ENCODE data around the gene TBC1D1.

The TBC1D1 gene

GRCh38 chr4:38139187-38139586, 248.3 kb downstream of the TBC1D1 start (continued):
- TF ChIP-seq ZBTB17 (tag by site-specific recombination; IDR thresholded peaks at IDR 0.05) (no peak), SCRT1 (tag by site-specific recombination; IDR thresholded peaks at IDR 0.05; ENCODE audit: borderline replicate concordance) (no peak), ZFP69B (tag by site-specific recombination; IDR thresholded peaks at IDR 0.05) (no peak)

GRCh38 chr4:38140643-38141203, 249.8 kb downstream of the TBC1D1 start:
- ChIA-PET CTCF (no interaction called here), POLR2A (no interaction called here)
- H3K9me3 ChIP-seq (ENCODE audit: control insufficient read depth, insufficient read depth, low read depth, low read length): no peaks in the 10 kb centered on the region
- H3K4me3 ChIP-seq (ENCODE audit: low read depth, low read length): no peak overlapping the region
- peaks cover 0 to 39% of the 10 kb centered on the region in 2 experiments; a peak in 1 of 3 replicates for H3K36me3 ChIP-seq (ENCODE audit: control insufficient read depth in 2 of 2, insufficient read depth in 1 of 2, low read length in 2 of 2)
- no peak overlapping the region for H3K27ac ChIP-seq (ENCODE audit: extremely low read depth, low read depth, low read length)
- H3K4me1 ChIP-seq (ENCODE audit: control insufficient read depth, insufficient read depth, low read length): no peaks in the 10 kb centered on the region
- no peak for TF ChIP-seq SP2 (tag by site-specific recombination; IDR thresholded peaks at IDR 0.05)
- no peak for TF ChIP-seq ZFP69B (tag by site-specific recombination; IDR thresholded peaks at IDR 0.05)
- TF ChIP-seq ZNF324 (tag by site-specific recombination; IDR thresholded peaks at IDR 0.05): no peak
- TF ChIP-seq TRIM28 (IDR thresholded peaks at IDR 0.05; ENCODE audit: borderline replicate concordance, low read length): no peak
- no peak for TF ChIP-seq ZNF211 (tag by site-specific recombination; IDR thresholded peaks at IDR 0.05; ENCODE audit: low read depth)
- TF ChIP-seq ZBTB1 (tag by site-specific recombination; IDR thresholded peaks at IDR 0.05): no peak
- no peak for TF ChIP-seq ZNF558 (tag by site-specific recombination; IDR thresholded peaks at IDR 0.05)

- Histone ChIP-seq H3K4me3 (ENCODE audit: low read depth, low read length) (no peak overlapping the region), H3K27ac (ENCODE audit: extremely low read depth, low read depth, low read length) (no peak overlapping the region), H3K4me1 (ENCODE audit: control insufficient read depth, insufficient read depth, low read length) (no peaks in the 10 kb centered on the region), H3K9me3 (ENCODE audit: control insufficient read depth, insufficient read depth, low read depth, low read length) (no peaks in the 10 kb centered on the region), H3K36me3 (ENCODE audit: control insufficient read depth in 2 of 2, insufficient read depth in 1 of 2, low read length in 2 of 2) (peaks cover 0 to 28% of the 10 kb centered on the region in 2 experiments; a peak in 1 of 3 replicates)
- CTCF ChIA-PET: no interaction called here
- POLR2A ChIA-PET: no interaction called here
- TF ChIP-seq ZNF211 (tag by site-specific recombination; IDR thresholded peaks at IDR 0.05; ENCODE audit: low read depth) (no peak), GLI4 (tag by site-specific recombination; IDR thresholded peaks at IDR 0.05) (no peak), GLIS2 (tag by site-specific recombination; IDR thresholded peaks at IDR 0.05) (no peak), ZBTB20 (tag by site-specific recombination; IDR thresholded peaks at IDR 0.05) (no peak), EGR2 (tag by site-specific recombination; IDR thresholded peaks at IDR 0.05; ENCODE audit: low read depth) (no peak), ZNF654 (tag by site-specific recombination; IDR thresholded peaks at IDR 0.05; ENCODE audit: low read depth) (no peak), ZNF416 (tag by site-specific recombination; IDR thresholded peaks at IDR 0.05) (no peak), ZBTB7A (tag by site-specific recombination; IDR thresholded peaks at IDR 0.05; ENCODE audit: low read depth) (no peak), PBX3 (CRISPR knock-in tag; IDR thresholded peaks at IDR 0.05) (no peak), HOXD13 (CRISPR knock-in tag; IDR thresholded peaks at IDR 0.05; ENCODE audit: borderline replicate concordance) (no peak), ZNF133 (tag by site-specific recombination; IDR thresholded peaks at IDR 0.05) (no peak), PRDM2 (tag by site-specific recombination; IDR thresholded peaks at IDR 0.05; ENCODE audit: borderline replicate concordance) (no peak), ZBTB49 (tag by site-specific recombination; IDR thresholded peaks at IDR 0.05; ENCODE audit: low read depth) (no peak), ZNF398 (tag by site-specific recombination; IDR thresholded peaks at IDR 0.05) (no peak)
Observed at GRCh38 chr4:38141808-38142500, 251.1 kb downstream of the TBC1D1 start.
